Hepatocyte (in vitro differentiated cells): ENCODE measurements around the gene NRXN2. TPM values are rescaled to one million over a fixed set of nuclear protein-coding genes. Genes with fewer than 3 reads are reported as not detected.

ENCODE experiments used
- DNase-seq: peaks from one replicate; pipeline ENCODE4 v3.0.0-alpha.2; 2016; ENCODE audit warnings: low spot score
- H2AFZ ChIP-seq: fragments of 200-600 bp; sonication (generic); 2 replicates; pipeline ENCODE4 v1.6.0; 2016; ENCODE audit warnings: antibody characterized with exemption, mild to moderate bottlenecking
- H3K27ac ChIP-seq: fragments of 200-600 bp; sonication (generic); 2 replicates; pipeline ENCODE4 v1.5.1; 2016; ENCODE audit warnings: mild to moderate bottlenecking
- H3K27me3 ChIP-seq: fragments of 200-600 bp; sonication (generic); 2 replicates; pipeline ENCODE4 v1.6.1; 2016
- H3K36me3 ChIP-seq: fragments of 200-600 bp; sonication (generic); replicated peaks from 2 replicates; pipeline ENCODE4 v1.5.1; 2016; ENCODE audit warnings: low read depth; ENCODE audit not compliant: insufficient read depth
- H3K4me1 ChIP-seq: fragments of 200-600 bp; sonication (generic); 2 replicates; pipeline ENCODE4 v1.5.1; 2016; ENCODE audit warnings: mild to moderate bottlenecking, moderate library complexity; ENCODE audit not compliant: insufficient read depth
- H3K4me2 ChIP-seq: fragments of 200-600 bp; sonication (generic); 2 replicates; pipeline ENCODE4 v1.6.0; 2016
- H3K4me3 ChIP-seq: fragments of 200-600 bp; sonication (generic); 2 replicates; pipeline ENCODE4 v1.5.1; 2016; ENCODE audit warnings: mild to moderate bottlenecking
- H3K79me2 ChIP-seq: fragments of 200-600 bp; sonication (generic); 2 replicates; pipeline ENCODE4 v1.6.0; 2017; ENCODE audit warnings: mild to moderate bottlenecking
- H3K9me2 ChIP-seq: fragments of 200-600 bp; sonication (generic); replicated peaks from 2 replicates; pipeline ENCODE4 v1.6.0; 2017; ENCODE audit warnings: mild to moderate bottlenecking; ENCODE audit not compliant: insufficient read depth
- H3K9me3 ChIP-seq: fragments of 200-600 bp; sonication (generic); 2 replicates; pipeline ENCODE4 v1.5.1; 2016; ENCODE audit warnings: low read depth, mild to moderate bottlenecking
- H4K20me1 ChIP-seq: fragments of 200-600 bp; sonication (generic); 2 replicates; pipeline ENCODE4 v1.6.0; 2016; ENCODE audit warnings: mild to moderate bottlenecking; ENCODE audit not compliant: insufficient read depth, poor library complexity, severe bottlenecking
- CTCF ChIP-seq: fragments of 200-600 bp; sonication (generic); IDR thresholded peaks from 2 replicates; pipeline ENCODE4 v1.5.1; 2016; ENCODE audit warnings: antibody characterized with exemption, mild to moderate bottlenecking; ENCODE audit not compliant: poor library complexity
- EZH2 ChIP-seq: fragments of 200-600 bp; sonication (generic); IDR thresholded peaks from 2 replicates; pipeline ENCODE4 v1.6.1; 2016; ENCODE audit warnings: antibody characterized with exemption, mild to moderate bottlenecking, borderline replicate concordance
- EZH2phosphoT487 ChIP-seq: fragments of 200-600 bp; sonication (generic); IDR thresholded peaks from one replicate; pipeline ENCODE4 v1.6.1; 2018; ENCODE audit warnings: antibody characterized with exemption, mild to moderate bottlenecking, low read depth, moderate library complexity; ENCODE audit not compliant: unreplicated experiment, severe bottlenecking
- WGBS: methylation state at CpG from one replicate; pipeline ENCODE4 v1.1.6; 2016; ENCODE audit warnings: low lambda C conversion rate; ENCODE audit errors: missing lambda C conversion rate; 5-methylcytosine and 5-hydroxymethylcytosine counted together
- polyA plus RNA-seq: library from polyadenylated mRNA; unstranded; fragments of >200 nt; fragmentation: Nextera tagmentation; extraction: Ambion mirVana; gene quantifications from 2 replicates; pipeline ENCODE4 v1.2.1, GENCODE V29; 2016
- total RNA-seq: library from RNA; depleted of rRNA; stranded (reverse); fragments of >200 nt; gene quantifications from 2 replicates; pipeline ENCODE4 v1.2.3, GENCODE V29; 2014

The NRXN2 gene
- total and polyA plus RNA-seq, 2 experiments from 2014 or later, result 0.83 to 1.7 TPM

- 51% methylated on average over 32 of the region's 56 CpGs for WGBS
- Histone ChIP-seq H3K4me3 (no peak overlapping the region), H3K4me1 (no peaks in the 10 kb centered on the region), H3K79me2 (no peaks in the 10 kb centered on the region), H3K9me2 (no peaks in the 10 kb centered on the region), H4K20me1 (no peaks in the 10 kb centered on the region), H2AFZ (no peak overlapping the region), H3K27me3 (peaks cover 13% of the 10 kb centered on the region), H3K9me3 (no peaks in the 10 kb centered on the region), H3K4me2 (no peak overlapping the region), H3K36me3 (no peaks in the 10 kb centered on the region), H3K27ac (no peak overlapping the region)
- TF ChIP-seq CTCF (no peak), EZH2phosphoT487 (no peak), EZH2 (no peak)
- peak; percentile 45 for DNase-seq
Observed at GRCh38 chr11:64629796-64630562, 93.0 kb downstream of the NRXN2 start.

GRCh38 chr11:64629103-64629502 lies 93.9 kb downstream of the NRXN2 start:
- no peak overlapping the region for H2AFZ ChIP-seq
- H3K4me3 ChIP-seq, result no peak overlapping the region
- no peaks in the 10 kb centered on the region for H3K79me2 ChIP-seq
- no peaks in the 10 kb centered on the region for H3K36me3 ChIP-seq
- H3K27me3 ChIP-seq, result peaks cover 13% of the 10 kb centered on the region
- H4K20me1 ChIP-seq, result no peaks in the 10 kb centered on the region
- H3K27ac ChIP-seq, result no peak overlapping the region
- H3K9me3 ChIP-seq, result no peaks in the 10 kb centered on the region
- no peak for DNase-seq
- 84% methylated on average over 6 of the region's 6 CpGs for WGBS
- no peaks in the 10 kb centered on the region for H3K4me1 ChIP-seq
- no peaks in the 10 kb centered on the region for H3K9me2 ChIP-seq
- TF ChIP-seq EZH2, result no peak
- no peak for TF ChIP-seq EZH2phosphoT487
- TF ChIP-seq CTCF, result no peak
- no peak overlapping the region for H3K4me2 ChIP-seq

GRCh38 chr11:64628596-64628995 lies 94.4 kb downstream of the NRXN2 start:
- Histone ChIP-seq H2AFZ (no peak overlapping the region), H3K4me3 (no peak overlapping the region), H3K4me1 (no peaks in the 10 kb centered on the region), H3K9me2 (no peaks in the 10 kb centered on the region), H3K4me2 (no peak overlapping the region), H3K9me3 (no peaks in the 10 kb centered on the region), H3K27me3 (peaks cover 13% of the 10 kb centered on the region), H3K79me2 (no peaks in the 10 kb centered on the region), H3K27ac (no peak overlapping the region), H3K36me3 (no peaks in the 10 kb centered on the region), H4K20me1 (no peaks in the 10 kb centered on the region)
- TF ChIP-seq EZH2phosphoT487, result no peak
- no peak for TF ChIP-seq CTCF
- TF ChIP-seq EZH2, result no peak
- 90% methylated on average over 2 of the region's 2 CpGs for whole genome bisulfite sequencing
- DNase-seq, result no peak
